ENCODE measurements around the gene IQGAP3. TPM values are rescaled to one million over a fixed set of nuclear protein-coding genes. Genes with fewer than 3 reads are reported as not detected.

IQGAP3 gene
- total and polyA plus RNA-seq, 2 donors (not counting 1 experiment from before 2014, with no cell fraction given), result 2.7 to 16.0 TPM

DNA sequence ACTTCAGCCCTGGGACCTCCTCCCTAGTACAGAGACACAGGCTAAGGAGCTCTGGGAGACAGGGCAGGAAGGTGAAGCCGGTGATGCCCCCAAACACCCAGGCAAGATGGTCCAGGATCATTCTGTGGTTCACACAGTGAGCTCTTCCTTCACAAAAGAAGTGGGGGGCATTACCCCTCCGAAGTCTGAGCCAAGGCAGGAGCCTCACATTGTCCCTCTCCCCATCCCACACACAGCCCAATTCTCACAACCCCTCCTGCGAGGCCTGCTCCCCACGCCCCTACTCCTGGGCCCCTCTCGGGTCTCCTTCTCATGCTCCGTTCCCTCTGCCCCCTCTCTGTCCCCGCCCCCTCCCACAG, 82.5 kb downstream of the IQGAP3 start:
- H3K27ac ChIP-seq (ENCODE audit: insufficient read depth, low read length), result peak overlapping the region; percentile 34
- no peak for TF ChIP-seq EZH2 (IDR thresholded peaks at IDR 0.05; ENCODE audit: low read length, missing control alignments)
- TF ChIP-seq, protein P1, sequence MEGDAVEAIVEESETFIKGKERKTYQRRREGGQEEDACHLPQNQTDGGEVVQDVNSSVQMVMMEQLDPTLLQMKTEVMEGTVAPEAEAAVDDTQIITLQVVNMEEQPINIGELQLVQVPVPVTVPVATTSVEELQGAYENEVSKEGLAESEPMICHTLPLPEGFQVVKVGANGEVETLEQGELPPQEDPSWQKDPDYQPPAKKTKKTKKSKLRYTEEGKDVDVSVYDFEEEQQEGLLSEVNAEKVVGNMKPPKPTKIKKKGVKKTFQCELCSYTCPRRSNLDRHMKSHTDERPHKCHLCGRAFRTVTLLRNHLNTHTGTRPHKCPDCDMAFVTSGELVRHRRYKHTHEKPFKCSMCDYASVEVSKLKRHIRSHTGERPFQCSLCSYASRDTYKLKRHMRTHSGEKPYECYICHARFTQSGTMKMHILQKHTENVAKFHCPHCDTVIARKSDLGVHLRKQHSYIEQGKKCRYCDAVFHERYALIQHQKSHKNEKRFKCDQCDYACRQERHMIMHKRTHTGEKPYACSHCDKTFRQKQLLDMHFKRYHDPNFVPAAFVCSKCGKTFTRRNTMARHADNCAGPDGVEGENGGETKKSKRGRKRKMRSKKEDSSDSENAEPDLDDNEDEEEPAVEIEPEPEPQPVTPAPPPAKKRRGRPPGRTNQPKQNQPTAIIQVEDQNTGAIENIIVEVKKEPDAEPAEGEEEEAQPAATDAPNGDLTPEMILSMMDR (conservative IDR thresholded peaks at IDR 0.05 in 1 of 2, IDR thresholded peaks at IDR 0.05 in 1 of 2; ENCODE audit: low read depth in 1 of 2, low read length in 2 of 2), result no peak
- H3K9me3 ChIP-seq (ENCODE audit: control insufficient read depth, insufficient read depth, low read depth, low read length), result no peaks in the 10 kb centered on the region
- H2AFZ ChIP-seq (ENCODE audit: low read length), result no peak overlapping the region
- H4K20me1 ChIP-seq (ENCODE audit: control insufficient read depth, extremely low read depth, insufficient read depth, low read length), result peaks cover 5% of the 10 kb centered on the region
- H3K4me1 ChIP-seq (ENCODE audit: control insufficient read depth, extremely low read depth, insufficient read depth, low read length), result peaks cover 42% of the 10 kb centered on the region
- H3K4me2 ChIP-seq (ENCODE audit: extremely low read depth, insufficient read depth, low read length), result peak overlapping the region; percentile 44
- no peaks in the 10 kb centered on the region for H3K27me3 ChIP-seq (ENCODE audit: control insufficient read depth, insufficient read depth, low read length)
- peaks cover 95% of the 10 kb centered on the region for H3K79me2 ChIP-seq (ENCODE audit: control insufficient read depth, insufficient read depth, low read length)
- peaks cover 1% of the 10 kb centered on the region for H3K36me3 ChIP-seq (ENCODE audit: control insufficient read depth, insufficient read depth, low read length)
- H3K9ac ChIP-seq (ENCODE audit: insufficient read depth, low read length), result peak overlapping the region; percentile 20
- H3K4me3 ChIP-seq (replicated peaks in 1 of 4; ENCODE audit: control extremely low read depth in 1 of 4, insufficient read depth in 1 of 4, low read depth in 3 of 4, low read length in 4 of 4), result peak overlapping the region in 2 of 4 experiments; percentile 15 to 35
- DNase-seq (ENCODE audit: low read depth in 2 of 2), result no peak

DNA sequence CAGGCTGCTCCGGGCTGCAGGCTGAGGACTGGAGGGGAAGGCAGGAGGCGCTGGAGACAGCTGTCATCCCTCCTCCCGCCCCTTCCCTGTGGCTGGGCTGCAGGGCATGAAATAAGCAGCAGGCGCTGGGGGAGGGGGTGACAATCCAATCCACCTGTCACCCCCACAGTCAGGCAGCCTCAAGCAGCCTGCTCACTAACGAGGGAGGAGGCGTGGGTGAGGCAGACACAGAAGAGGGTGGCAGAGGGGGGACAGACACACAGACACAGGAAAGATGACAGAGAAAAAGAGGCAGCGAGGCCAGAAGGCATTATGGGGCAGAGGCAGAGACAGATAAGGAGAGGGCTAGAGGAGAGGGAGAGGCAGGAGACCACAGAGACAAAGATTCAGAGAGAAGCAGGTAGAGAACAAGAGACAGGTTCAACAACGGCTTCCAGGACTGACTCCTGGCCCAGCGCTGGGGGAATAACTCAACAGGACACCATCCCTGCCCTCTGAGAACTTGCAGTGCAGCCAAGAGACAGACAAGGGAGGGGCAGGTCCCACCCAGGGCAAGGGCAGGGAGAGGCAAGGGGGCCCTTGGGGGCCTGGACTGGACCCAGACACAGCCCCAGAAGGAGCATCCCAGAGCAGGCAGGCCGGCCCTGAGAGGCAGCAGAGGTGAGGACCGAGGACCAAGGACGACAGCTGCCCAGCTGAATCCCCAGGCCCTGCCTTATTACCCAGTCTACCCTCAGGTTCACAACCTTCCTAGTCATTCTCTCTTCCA, 83.0 kb downstream of the IQGAP3 start:
- DNase-seq (ENCODE audit: low read depth in 2 of 2), result no peak
- Histone ChIP-seq H3K36me3 (ENCODE audit: control insufficient read depth, insufficient read depth, low read length) (no peaks in the 10 kb centered on the region), H3K4me3 (replicated peaks in 1 of 4; ENCODE audit: control extremely low read depth in 1 of 4, insufficient read depth in 1 of 4, low read depth in 3 of 4, low read length in 4 of 4) (peak overlapping the region in 1 of 4 experiments; percentile 11), H3K27me3 (ENCODE audit: control insufficient read depth, insufficient read depth, low read length) (no peaks in the 10 kb centered on the region), H3K27ac (ENCODE audit: insufficient read depth, low read length) (peak overlapping the region; percentile 34), H4K20me1 (ENCODE audit: control insufficient read depth, extremely low read depth, insufficient read depth, low read length) (peaks cover 5% of the 10 kb centered on the region), H2AFZ (ENCODE audit: low read length) (no peak overlapping the region), H3K9me3 (ENCODE audit: control insufficient read depth, insufficient read depth, low read depth, low read length) (no peaks in the 10 kb centered on the region), H3K4me1 (ENCODE audit: control insufficient read depth, extremely low read depth, insufficient read depth, low read length) (peaks cover 42% of the 10 kb centered on the region), H3K4me2 (ENCODE audit: extremely low read depth, insufficient read depth, low read length) (peak overlapping the region; percentile 44), H3K79me2 (ENCODE audit: control insufficient read depth, insufficient read depth, low read length) (peaks cover 94% of the 10 kb centered on the region), H3K9ac (ENCODE audit: insufficient read depth, low read length) (no peak overlapping the region)
- TF ChIP-seq, protein P1 (conservative IDR thresholded peaks at IDR 0.05 in 1 of 2, IDR thresholded peaks at IDR 0.05 in 1 of 2; ENCODE audit: low read depth in 1 of 2, low read length in 2 of 2), result peak in 1 of 2 donors; percentile 30
- no peak for TF ChIP-seq EZH2 (IDR thresholded peaks at IDR 0.05; ENCODE audit: low read length, missing control alignments)

DNA sequence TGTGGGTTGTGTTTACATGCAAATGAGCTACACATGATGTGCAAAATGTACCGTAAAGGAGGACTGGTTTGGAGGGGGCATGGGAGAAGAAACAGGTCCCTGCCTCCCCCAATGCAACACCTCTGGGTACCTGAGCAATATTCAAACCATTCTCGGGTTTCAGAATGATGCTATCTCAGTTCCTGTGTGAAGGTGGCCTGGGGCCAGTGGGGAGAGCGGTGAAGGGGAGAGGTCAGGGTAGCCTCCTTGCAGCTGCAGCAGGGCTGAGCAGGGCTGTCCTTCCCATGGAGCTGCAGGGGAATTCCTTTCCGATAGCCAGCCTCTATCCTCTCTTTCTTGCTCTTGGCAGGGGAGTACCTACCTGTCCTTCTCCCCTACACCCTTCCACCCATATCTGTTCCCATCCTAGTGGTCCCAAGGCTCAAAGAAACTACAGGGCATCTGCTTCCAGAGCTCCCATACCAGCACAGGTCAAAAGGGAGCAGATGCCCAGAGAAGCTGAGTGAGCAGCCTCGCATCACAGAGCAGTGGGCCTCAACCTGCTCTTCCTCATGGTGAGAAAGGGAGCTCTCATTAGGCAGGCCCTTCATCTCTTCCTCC, 83.7 kb downstream of the IQGAP3 start:
- H3K9me3 ChIP-seq (ENCODE audit: control insufficient read depth, insufficient read depth, low read depth, low read length), result no peaks in the 10 kb centered on the region
- H3K4me3 ChIP-seq (replicated peaks in 1 of 4; ENCODE audit: control extremely low read depth in 1 of 4, insufficient read depth in 1 of 4, low read depth in 3 of 4, low read length in 4 of 4), result no peak overlapping the region
- H4K20me1 ChIP-seq (ENCODE audit: control insufficient read depth, extremely low read depth, insufficient read depth, low read length), result peaks cover 7% of the 10 kb centered on the region
- no peaks in the 10 kb centered on the region for H3K27me3 ChIP-seq (ENCODE audit: control insufficient read depth, insufficient read depth, low read length)
- peaks cover 94% of the 10 kb centered on the region for H3K79me2 ChIP-seq (ENCODE audit: control insufficient read depth, insufficient read depth, low read length)
- no peak overlapping the region for H3K9ac ChIP-seq (ENCODE audit: insufficient read depth, low read length)
- no peaks in the 10 kb centered on the region for H3K36me3 ChIP-seq (ENCODE audit: control insufficient read depth, insufficient read depth, low read length)
- no peak for DNase-seq (ENCODE audit: low read depth in 2 of 2)
- peaks cover 42% of the 10 kb centered on the region for H3K4me1 ChIP-seq (ENCODE audit: control insufficient read depth, extremely low read depth, insufficient read depth, low read length)
- TF ChIP-seq EZH2 (IDR thresholded peaks at IDR 0.05; ENCODE audit: low read length, missing control alignments), result no peak
- TF ChIP-seq, protein P1 (conservative IDR thresholded peaks at IDR 0.05 in 1 of 2, IDR thresholded peaks at IDR 0.05 in 1 of 2; ENCODE audit: low read depth in 1 of 2, low read length in 2 of 2), result no peak
- H3K4me2 ChIP-seq (ENCODE audit: extremely low read depth, insufficient read depth, low read length), result no peak overlapping the region
- no peak overlapping the region for H2AFZ ChIP-seq (ENCODE audit: low read length)
- no peak overlapping the region for H3K27ac ChIP-seq (ENCODE audit: insufficient read depth, low read length)
